HepG2 (cell line): Measurements from ENCODE around the gene AKAP8L. TPM values are rescaled to one million over a fixed set of nuclear protein-coding genes. Genes with fewer than 3 reads are reported as not detected.
A peak's percentile ranks its signal among the peaks of the same experiment; 100 is the strongest.

Source experiments
- ARNTL ChIP-seq: sonication (generic); formaldehyde crosslinking; IDR thresholded peaks from 2 replicates; pipeline ENCODE4 v1.4.0; 2020; ENCODE audit warnings: mild to moderate bottlenecking, missing genetic modification reagents
- CEBPB ChIP-seq: IDR thresholded peaks from 2 replicates; pipeline ENCODE4 v1.6.1; 2011; ENCODE audit warnings: low read depth, low read length, improper control_type of control experiment, borderline replicate concordance
- CREB1 ChIP-seq, 2 experiments: fragments of 450-650 bp in 1 of 2; IDR thresholded peaks; 2 replicates each; pipeline ENCODE4 v1.6.1; 2016 to 2017; ENCODE audit warnings: control low read depth in 1 of 2, mild to moderate bottlenecking in 1 of 2, missing compliant biosample characterization in 1 of 2, missing genetic modification characterization in 1 of 2
- FOXJ3 ChIP-seq: sonication (generic); formaldehyde crosslinking; IDR thresholded peaks from 2 replicates; pipeline ENCODE4 v1.4.0; 2020; ENCODE audit warnings: missing genetic modification reagents, mild to moderate bottlenecking, borderline replicate concordance
- GLI4 ChIP-seq: sonication (generic); formaldehyde crosslinking; IDR thresholded peaks from 2 replicates; pipeline ENCODE4 v1.5.1; 2020; ENCODE audit warnings: missing genetic modification reagents, mild to moderate bottlenecking, moderate library complexity, borderline replicate concordance
- HNF1B ChIP-seq: sonication (generic); formaldehyde crosslinking; IDR thresholded peaks from 2 replicates; pipeline ENCODE4 v1.5.1; 2020; ENCODE audit warnings: mild to moderate bottlenecking, moderate library complexity, missing genetic modification reagents
- MIXL1 ChIP-seq: IDR thresholded peaks from 2 replicates; pipeline ENCODE4 v1.6.1; 2016
- MTERF4 ChIP-seq: sonication (generic); formaldehyde crosslinking; IDR thresholded peaks from 2 replicates; pipeline ENCODE4 v1.8.0; 2023; ENCODE audit warnings: mild to moderate bottlenecking, missing genetic modification reagents
- NR3C1 ChIP-seq: sonication (generic); formaldehyde crosslinking; IDR thresholded peaks from 2 replicates; pipeline ENCODE4 v1.4.0; 2020; ENCODE audit warnings: missing genetic modification reagents
- PRPF4 ChIP-seq: fragments of 200-400 bp; formaldehyde crosslinking; IDR thresholded peaks from 2 replicates; pipeline ENCODE4 v1.6.1; 2016; ENCODE audit warnings: low read length, low read depth; ENCODE audit not compliant: poor library complexity, severe bottlenecking
- SETDB1 ChIP-seq: sonication (generic); formaldehyde crosslinking; IDR thresholded peaks from 2 replicates; pipeline ENCODE4 v1.5.1; 2020; ENCODE audit warnings: missing genetic modification reagents, mild to moderate bottlenecking, borderline replicate concordance
- SNAPC2 ChIP-seq: sonication (generic); formaldehyde crosslinking; IDR thresholded peaks from 2 replicates; pipeline ENCODE4 v1.8.1; 2022; ENCODE audit warnings: mild to moderate bottlenecking, missing genetic modification reagents
- SRSF1 ChIP-seq: fragments of 200-400 bp; formaldehyde crosslinking; optimal IDR thresholded peaks from 2 replicates; pipeline ENCODE3; 2017; ENCODE audit warnings: mild to moderate bottlenecking, low read depth, low read length, moderate library complexity
- U2AF2 ChIP-seq: fragments of 200-400 bp; formaldehyde crosslinking; IDR thresholded peaks from 2 replicates; pipeline ENCODE4 v1.6.1; 2017; ENCODE audit warnings: low read depth, mild to moderate bottlenecking, low read length
- ZBTB42 ChIP-seq: sonication (generic); formaldehyde crosslinking; IDR thresholded peaks from 2 replicates; pipeline ENCODE4 v1.5.0; 2020; ENCODE audit warnings: mild to moderate bottlenecking, missing genetic modification reagents
- ZMAT3 ChIP-seq: sonication (generic); formaldehyde crosslinking; conservative IDR thresholded peaks from 2 replicates; pipeline ENCODE4 v1.7.0; 2021; ENCODE audit warnings: missing genetic modification reagents
- ZNF121 ChIP-seq: sonication (generic); formaldehyde crosslinking; IDR thresholded peaks from 2 replicates; pipeline ENCODE4 v1.5.0; 2020; ENCODE audit warnings: mild to moderate bottlenecking, missing genetic modification reagents
- ZNF234 ChIP-seq: sonication (generic); formaldehyde crosslinking; conservative IDR thresholded peaks from 2 replicates; pipeline ENCODE4 v1.5.1; 2020; ENCODE audit warnings: mild to moderate bottlenecking, missing genetic modification reagents
- ZNF687 ChIP-seq: sonication (generic); formaldehyde crosslinking; IDR thresholded peaks from 2 replicates; pipeline ENCODE4 v1.5.1; 2020; ENCODE audit warnings: mild to moderate bottlenecking, missing genetic modification reagents, moderate library complexity
- ZNF7 ChIP-seq: IDR thresholded peaks from 2 replicates; pipeline ENCODE4 v1.6.1; 2016; ENCODE audit warnings: missing biosample characterization, missing genetic modification reagents
- ZNF878 ChIP-seq: sonication (generic); formaldehyde crosslinking; IDR thresholded peaks from 2 replicates; pipeline ENCODE4 v1.8.1; 2023; ENCODE audit warnings: mild to moderate bottlenecking, missing genetic modification reagents, moderate library complexity
- polyA plus RNA-seq, 8 experiments: library from polyadenylated mRNA; depleted of rRNA in 3 of 8; stranded (reverse) in 7 of 8; unstranded in 1 of 8; fragments of >200 nt; fragmentation: Illumina TruSeq in 4 of 8; extraction: Trizol in 4 of 8; gene quantifications; 2 replicates each; pipeline versions ENCODE4 v1.2.1 to v1.2.3, GENCODE V29; 2011 to 2016; ENCODE audit warnings: low read depth in 4 of 8, missing spikeins in 1 of 8, mixed read lengths in 1 of 8; ENCODE audit not compliant: insufficient read depth in 1 of 8
- total RNA-seq, 5 experiments: library from RNA; depleted of rRNA; stranded (reverse); fragments of >200 nt; fragmentation: Illumina TruSeq; extraction: Trizol; gene quantifications; 2 replicates each; pipeline ENCODE4 v1.2.3, GENCODE V29; 2016; ENCODE audit warnings: low read depth in 1 of 5
- TF ChIP-seq, protein P1 (sequence below): sonication (generic); formaldehyde crosslinking; conservative IDR thresholded peaks from 2 replicates; pipeline ENCODE4 v1.4.0; 2020; ENCODE audit warnings: mild to moderate bottlenecking, missing genetic modification reagents, moderate library complexity

The AKAP8L gene
- total and polyA plus RNA-seq, 2 of the 13 experiments (the other 11 are each of a cell fraction or from before 2014, with no cell fraction given): 48.2 to 49.6 TPM

DNA sequence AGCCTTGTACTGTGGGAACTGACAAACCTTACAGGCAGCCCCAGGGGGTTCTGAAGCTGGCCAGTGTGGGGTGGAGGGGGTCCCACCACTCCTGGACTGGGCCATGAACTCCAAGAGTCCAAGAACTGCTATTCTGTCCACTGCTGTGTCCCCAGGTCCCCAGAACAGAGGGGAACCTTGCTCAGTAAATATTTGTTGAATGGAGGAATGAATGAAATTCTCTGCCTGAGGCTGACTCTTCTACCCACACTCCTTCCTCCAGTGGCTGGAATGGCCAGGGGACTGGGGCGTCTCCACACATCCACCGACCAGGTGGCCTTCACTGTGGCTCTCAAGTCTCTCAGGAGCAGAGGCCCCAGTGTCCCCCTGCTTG, 19.3 kb upstream of the AKAP8L start (continued):
- TF ChIP-seq ZNF687 (CRISPR knock-in tag) (peak; percentile 20; the same call in 1 of the 2 replicates), MIXL1 (CRISPR knock-in tag) (no peak), ZNF234 (CRISPR knock-in tag) (no peak), MTERF4 (CRISPR knock-in tag) (no peak), PRPF4 (no peak), NR3C1 (no peak), ZNF878 (no peak), CEBPB (no peak), SNAPC2 (no peak), GLI4 (no peak), ZMAT3 (no peak), SRSF1 (no peak), SETDB1 (CRISPR knock-in tag) (no peak), ZNF7 (CRISPR knock-in tag) (no peak), CREB1 (IDR thresholded peaks at IDR 0.05) (no peak), CREB1 (CRISPR knock-in tag; IDR thresholded peaks at IDR 0.05) (no peak), FOXJ3 (CRISPR knock-in tag) (no peak), ARNTL (no peak), U2AF2 (no peak), ZNF121 (CRISPR knock-in tag) (no peak), ZBTB42 (CRISPR knock-in tag) (no peak), HNF1B (no peak)
- TF ChIP-seq, protein P1, sequence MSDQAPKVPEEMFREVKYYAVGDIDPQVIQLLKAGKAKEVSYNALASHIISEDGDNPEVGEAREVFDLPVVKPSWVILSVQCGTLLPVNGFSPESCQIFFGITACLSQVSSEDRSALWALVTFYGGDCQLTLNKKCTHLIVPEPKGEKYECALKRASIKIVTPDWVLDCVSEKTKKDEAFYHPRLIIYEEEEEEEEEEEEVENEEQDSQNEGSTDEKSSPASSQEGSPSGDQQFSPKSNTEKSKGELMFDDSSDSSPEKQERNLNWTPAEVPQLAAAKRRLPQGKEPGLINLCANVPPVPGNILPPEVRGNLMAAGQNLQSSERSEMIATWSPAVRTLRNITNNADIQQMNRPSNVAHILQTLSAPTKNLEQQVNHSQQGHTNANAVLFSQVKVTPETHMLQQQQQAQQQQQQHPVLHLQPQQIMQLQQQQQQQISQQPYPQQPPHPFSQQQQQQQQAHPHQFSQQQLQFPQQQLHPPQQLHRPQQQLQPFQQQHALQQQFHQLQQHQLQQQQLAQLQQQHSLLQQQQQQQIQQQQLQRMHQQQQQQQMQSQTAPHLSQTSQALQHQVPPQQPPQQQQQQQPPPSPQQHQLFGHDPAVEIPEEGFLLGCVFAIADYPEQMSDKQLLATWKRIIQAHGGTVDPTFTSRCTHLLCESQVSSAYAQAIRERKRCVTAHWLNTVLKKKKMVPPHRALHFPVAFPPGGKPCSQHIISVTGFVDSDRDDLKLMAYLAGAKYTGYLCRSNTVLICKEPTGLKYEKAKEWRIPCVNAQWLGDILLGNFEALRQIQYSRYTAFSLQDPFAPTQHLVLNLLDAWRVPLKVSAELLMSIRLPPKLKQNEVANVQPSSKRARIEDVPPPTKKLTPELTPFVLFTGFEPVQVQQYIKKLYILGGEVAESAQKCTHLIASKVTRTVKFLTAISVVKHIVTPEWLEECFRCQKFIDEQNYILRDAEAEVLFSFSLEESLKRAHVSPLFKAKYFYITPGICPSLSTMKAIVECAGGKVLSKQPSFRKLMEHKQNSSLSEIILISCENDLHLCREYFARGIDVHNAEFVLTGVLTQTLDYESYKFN (CRISPR knock-in tag): peak; percentile 85
